HT1080 (cell line): ENCODE results near the gene MRPS10. TPM values are rescaled to one million over a fixed set of nuclear protein-coding genes. Genes with fewer than 3 reads are reported as not detected.

Source experiments
- DNase-seq: peaks from one replicate; pipeline ENCODE4 v3.0.0-alpha.2; 2015; ENCODE audit warnings: low read depth
- polyA plus RNA-seq, 2 experiments: library from polyadenylated mRNA; depleted of rRNA; stranded (reverse); fragments of >200 nt; gene quantifications; 2 replicates each; pipeline ENCODE4 v1.2.3, GENCODE V29; 2015
- total RNA-seq: library from RNA; depleted of rRNA; stranded (reverse); fragments of >200 nt; shearing (Covaris generic); gene quantifications from 2 replicates; pipeline ENCODE4 v1.2.3, GENCODE V29; 2014; rRNA removed

The MRPS10 gene
- total RNA-seq: 60.2 and 76.1 TPM in 2 replicates
- polyA plus RNA-seq (2015; cell fraction: cytosol; rRNA removed): 114 and 119 TPM in 2 replicates
- polyA plus RNA-seq (2015; cell fraction: nucleus; rRNA removed): 51.0 and 53.3 TPM in 2 replicates

GRCh38 chr6:42217519-42218367 is at the start of gene MRPS10:
Gene MRPS10 (minus strand): TSS chr6:42217861. CDS start chr6:42217849, 12 bp downstream.
- peak; percentile 92 for DNase-seq

GRCh38 chr6:42266538-42266937 is 48.9 kb upstream of the MRPS10 start:
- no peak for DNase-seq

DNA sequence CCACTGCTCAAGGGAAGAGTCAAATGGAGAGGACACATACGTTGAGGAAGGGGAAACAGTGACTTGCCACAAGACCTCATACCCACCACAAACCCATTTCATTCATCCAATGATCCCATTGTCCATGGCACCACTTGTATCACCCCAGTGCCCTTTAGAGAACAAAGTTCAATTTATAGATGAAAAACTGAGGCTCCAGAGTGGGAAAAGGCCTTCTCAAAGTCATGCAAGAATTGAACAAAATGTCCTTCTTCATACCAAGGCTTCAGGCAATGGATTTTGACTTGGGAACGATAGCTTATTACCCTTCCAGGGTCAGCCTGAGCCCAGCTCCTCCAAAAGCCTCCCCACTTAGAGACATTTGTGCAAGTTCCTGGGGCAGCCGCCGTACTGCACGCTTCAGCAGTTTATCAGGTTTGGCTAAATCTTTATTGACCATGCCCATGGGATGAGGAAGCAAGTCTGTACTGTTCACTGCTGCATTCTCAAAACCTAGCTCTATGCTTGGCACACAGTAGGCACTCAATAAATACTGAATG is 47.3 kb upstream of the MRPS10 start:
- no peak for DNase-seq

DNA sequence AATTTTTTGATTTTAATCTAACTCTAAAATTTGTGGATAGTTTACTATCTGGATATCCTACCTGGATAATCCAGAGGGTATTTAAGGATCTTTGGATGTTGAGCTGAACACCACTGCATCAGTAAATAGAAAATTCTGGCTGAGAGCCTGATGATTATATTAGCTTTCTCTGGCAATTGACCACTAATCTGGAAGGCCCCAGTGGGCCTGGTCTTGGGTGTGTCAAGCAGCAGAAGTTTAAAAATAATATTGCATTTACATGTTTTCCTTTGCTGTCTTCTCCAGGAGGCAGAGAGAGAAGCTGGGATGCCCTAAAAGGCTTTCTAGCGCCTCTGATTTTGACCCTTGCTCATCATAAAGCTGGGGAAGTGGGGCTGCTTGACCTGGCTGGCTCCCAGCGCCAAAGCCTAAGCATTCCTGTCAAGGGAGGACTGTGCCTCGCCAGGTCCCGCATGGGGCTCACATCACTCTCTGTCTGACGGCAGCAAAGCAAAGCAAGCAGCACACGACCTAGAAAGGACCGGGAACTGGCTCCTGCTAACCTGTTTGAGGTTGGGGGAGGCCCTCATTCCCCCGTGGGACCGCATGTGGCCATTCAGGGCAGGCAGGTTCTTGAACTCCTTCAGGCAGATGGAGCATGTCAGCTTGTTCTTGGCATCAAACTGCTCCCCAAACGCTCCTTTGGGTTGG is 46.6 kb upstream of the MRPS10 start:
- no peak for DNase-seq

GRCh38 chr6:42263165-42263728 is 45.6 kb upstream of the MRPS10 start:
- no peak for DNase-seq

GRCh38 chr6:42260972-42261371 is 43.3 kb upstream of the MRPS10 start:
- DNase-seq: no peak

DNA sequence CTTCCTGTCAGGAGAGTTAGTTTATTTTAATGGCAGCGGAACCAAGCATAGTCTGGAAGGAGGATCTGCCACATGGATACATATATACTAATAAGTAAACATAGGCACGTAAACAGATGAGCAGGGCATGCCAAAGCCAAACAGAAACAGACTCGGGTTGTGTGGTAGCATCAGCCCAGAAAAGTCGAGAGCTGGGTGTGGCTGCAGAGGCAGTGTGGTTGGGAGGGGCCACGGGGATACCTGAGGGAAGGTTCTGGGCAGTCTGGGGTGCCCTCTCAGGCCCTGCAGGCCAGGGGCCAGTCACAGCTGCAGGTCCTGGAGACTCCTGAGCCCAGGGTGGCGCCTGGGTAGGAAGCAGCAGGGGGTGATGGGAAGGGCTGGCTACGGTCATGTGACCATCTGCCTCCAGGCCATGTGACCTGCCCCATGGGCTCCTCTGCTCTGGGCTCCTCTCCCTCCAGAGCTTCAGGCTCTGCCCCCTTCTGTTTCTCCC is 42.8 kb upstream of the MRPS10 start:
- DNase-seq: peak; percentile 26

DNA sequence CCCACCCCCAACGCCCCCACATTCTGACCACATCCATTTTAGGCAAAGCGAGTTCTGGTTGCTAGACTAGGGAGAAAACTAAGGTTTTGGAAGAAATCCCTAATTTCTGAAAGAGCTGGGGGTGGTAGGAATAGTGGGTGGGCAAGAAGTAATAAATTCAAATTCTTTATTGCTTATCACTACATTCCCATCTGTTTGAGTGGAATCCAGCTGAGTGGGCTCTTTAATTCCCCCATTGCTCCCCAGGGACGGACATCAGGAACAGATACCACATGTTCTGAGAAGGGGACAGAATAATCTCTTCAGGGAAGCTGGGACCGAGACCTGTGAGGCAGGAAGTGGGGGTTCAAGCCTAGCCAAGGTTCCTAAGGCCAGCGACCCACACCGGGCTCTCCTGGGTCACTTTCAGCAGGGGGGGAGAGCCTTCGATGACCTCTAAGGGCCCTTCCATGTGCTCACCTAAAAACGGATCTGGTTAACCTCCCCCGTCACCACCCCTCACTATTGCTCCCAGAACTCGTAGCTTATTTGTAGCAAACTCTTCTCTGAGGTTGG is 42.3 kb upstream of the MRPS10 start:
- no peak for DNase-seq

DNA sequence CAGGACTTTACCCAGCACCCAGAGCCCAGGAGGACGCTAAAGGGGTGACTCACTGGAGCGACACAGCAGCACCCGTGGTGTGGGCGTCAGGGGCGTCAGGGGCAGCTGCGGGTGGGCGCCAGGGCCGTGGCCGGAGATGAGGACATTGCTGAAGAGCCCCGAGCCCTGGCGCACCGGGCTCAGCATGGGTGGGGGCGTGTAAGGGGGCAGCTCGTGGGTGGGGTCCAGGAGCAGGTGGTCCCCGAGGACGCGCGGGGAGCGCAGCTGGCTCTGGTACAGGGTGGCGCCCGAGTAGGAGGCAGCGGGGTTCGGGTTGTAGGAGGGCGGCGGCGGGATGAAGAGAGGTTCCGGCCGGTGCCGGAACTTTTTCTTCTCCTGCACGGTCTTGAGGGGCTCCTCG is 41.6 kb upstream of the MRPS10 start:
- DNase-seq: no peak

- no peak for DNase-seq
Measured at GRCh38 chr6:42257614-42258013, 40.0 kb upstream of the MRPS10 start.

DNA sequence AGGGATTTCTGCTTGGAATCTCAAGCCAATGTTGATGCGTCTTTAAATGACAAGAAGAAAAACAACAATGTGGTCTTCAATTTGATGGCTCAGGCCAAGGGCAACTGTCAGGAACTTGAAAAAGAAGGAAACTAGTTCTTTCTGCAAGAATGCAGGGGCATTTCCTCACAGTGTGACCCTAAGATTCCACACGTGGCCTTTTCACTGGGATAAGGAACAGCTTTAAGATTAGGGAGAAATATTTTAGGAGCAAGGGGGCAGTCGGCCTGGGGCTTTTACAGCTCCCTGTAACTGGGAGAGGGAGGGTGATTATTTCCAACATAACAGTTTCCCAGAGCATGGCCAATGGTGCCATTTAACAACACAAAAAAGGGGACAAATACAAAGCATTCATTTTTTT is 39.4 kb upstream of the MRPS10 start:
- no peak for DNase-seq

- no peak for DNase-seq
Measured at GRCh38 chr6:42255050-42255449, 37.4 kb upstream of the MRPS10 start.

DNA sequence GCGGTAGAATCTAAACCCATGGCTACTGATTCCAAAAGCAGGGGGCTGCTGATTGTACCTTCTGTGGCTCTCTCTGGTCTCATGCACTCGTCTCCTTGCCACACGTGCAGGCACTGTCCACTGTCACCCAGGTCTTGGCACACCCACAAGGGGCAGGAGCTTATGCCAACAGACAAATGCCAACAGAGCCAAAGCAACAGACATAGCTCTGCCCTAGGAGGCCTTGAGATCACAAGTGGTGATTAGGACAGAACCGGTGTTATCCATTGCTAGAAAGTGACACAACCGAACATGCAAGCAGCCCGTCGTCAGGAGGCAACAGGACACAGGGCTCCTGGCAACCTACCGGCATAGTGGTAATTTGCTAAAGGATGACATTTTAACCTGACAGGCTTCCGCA is 36.8 kb upstream of the MRPS10 start:
- no peak for DNase-seq

DNA sequence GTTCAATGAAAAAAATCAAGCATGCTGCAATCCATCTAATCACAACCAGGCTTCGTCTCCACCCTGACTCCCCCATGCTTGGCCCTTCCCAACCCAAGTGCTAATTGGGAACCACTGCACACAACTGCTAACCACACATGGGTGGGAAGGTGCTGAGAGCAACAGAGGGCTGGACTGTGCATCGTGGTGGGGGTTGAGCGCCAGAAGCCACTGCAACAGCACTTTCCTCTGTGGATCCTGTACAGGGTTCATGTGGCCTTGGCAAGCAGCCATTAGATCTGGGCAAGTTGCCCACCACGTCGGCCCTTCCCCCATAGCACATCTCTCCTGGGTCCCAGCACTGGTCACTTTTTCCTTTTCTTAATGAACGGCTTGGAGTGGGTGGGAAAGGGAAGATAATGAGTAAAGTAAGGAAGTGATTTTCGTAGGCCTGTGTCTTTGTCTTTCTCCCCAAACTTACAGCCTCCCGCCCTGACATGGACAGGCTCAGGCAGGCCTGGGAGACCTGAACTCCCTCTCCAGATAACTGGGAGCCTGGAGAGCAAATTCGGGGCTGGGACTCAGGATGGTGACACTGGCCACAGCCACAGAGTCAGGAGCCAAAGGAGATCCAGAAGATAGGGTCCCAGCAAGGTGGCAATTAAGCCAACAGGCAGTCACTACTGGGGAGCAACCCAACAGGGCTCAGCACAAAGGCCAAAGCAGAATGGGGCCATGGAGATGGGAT is 34.4 kb upstream of the MRPS10 start:
- no peak for DNase-seq

- DNase-seq: no peak
Measured at GRCh38 chr6:42251500-42251899, 33.8 kb upstream of the MRPS10 start.

DNA sequence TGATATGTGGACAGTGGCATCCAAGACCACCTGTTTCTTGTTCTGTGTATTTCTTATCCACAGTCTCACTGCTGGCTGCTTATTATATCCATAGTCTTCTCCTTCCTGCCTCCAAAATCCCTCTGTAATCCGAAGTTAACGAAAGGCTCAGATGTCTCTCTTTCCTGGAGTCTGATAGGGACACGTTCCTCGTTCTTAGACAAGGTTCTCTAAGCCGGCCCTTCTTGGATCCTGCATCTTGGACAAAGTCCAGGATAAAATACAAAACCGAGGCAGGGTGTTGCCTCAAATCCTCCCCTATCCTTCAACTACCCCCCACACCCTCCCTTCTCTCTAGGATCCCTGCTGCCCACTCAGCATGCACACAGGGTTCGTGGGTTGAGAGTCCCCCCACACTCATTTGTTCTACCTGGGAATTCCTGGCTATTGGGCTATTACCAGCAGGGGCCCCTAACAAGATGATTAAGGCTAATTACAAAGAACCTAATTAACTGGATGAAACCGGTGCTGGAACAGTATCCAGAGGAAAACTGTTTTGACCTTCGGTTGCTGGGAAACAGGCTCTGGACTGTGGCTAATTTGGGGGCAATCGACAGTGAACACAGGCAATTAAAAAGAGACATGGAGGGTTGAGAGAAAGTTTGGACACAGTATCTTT is 32.7 kb upstream of the MRPS10 start:
- DNase-seq: no peak

- DNase-seq: no peak
Measured at GRCh38 chr6:42249279-42249678, 31.6 kb upstream of the MRPS10 start.

- DNase-seq: no peak
Measured at GRCh38 chr6:42243046-42243445, 25.4 kb upstream of the MRPS10 start.

DNA sequence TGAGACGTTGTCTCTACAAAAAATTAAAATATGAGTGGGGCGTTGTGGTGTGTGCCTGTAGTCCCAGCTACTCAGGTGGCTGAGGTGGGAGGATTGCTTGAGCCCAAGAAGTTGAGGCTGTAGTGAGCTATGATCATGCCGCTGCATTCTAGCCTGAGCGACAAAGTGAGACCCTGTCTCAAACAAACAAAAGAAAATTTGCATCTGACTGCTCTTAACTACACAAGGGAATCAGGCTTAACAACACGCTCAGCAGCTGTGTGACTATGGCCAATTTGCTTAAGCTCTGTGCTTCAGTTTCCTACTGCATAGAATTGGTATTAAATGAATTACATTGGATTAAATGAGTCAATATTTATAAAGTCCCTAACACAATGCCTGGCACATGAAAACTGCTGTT is 24.3 kb upstream of the MRPS10 start:
- no peak for DNase-seq

DNA sequence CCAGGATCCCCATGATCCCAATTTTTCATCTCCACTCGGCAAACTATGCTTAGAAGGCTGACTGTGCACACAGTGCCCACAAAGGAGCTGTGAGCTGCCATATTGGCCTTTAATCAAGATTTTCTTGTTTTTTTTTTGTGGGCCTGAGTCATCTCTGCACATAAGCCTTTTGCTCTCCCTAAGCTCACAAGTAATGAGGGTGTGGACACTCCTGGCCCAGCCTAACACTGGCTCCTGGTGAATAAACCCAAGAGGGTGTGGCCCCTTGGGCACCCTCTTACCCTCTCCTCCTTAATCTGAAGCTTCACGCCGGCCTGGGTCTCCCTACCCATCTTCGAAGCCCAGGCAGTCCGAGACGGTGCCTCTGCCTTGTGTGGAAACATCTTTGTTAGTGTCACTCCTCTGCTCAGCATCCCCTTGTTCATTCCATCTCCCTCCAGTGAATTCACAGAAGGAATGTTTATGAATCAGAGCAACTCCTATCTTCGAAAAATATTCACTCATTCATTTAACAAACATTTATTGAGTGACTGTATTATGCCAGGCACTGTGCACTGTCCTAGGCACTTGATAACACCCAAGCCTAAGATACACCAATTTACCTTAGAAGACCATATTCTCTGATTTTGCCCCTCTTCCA is 22.2 kb upstream of the MRPS10 start:
- peak; percentile 60 for DNase-seq
